GM23338 (cell line): ENCODE data around the gene EMSY.
"Not testable (repeated sequence)": the region's sequence is repeated elsewhere in the genome, so short reads cannot be mapped to it uniquely, and the experiment has no call there.

Source experiments
- CREB1 ChIP-seq: fragments of 250-450 bp; sonication (Bioruptor Pico); IDR thresholded peaks from 2 replicates; pipeline ENCODE4 v1.5.0; 2020; ENCODE audit warnings: low read depth, mild to moderate bottlenecking, moderate library complexity
- EZH2 ChIP-seq: fragments of 200-600 bp; sonication (generic); IDR thresholded peaks from one replicate; pipeline ENCODE4 v1.8.0; 2017; ENCODE audit warnings: antibody characterized with exemption, mild to moderate bottlenecking, low read depth; ENCODE audit not compliant: unreplicated experiment
- EZH2phosphoT487 ChIP-seq: fragments of 200-600 bp; sonication (generic); IDR thresholded peaks from one replicate; pipeline ENCODE4 v1.8.1; 2018; ENCODE audit warnings: antibody characterized with exemption; ENCODE audit not compliant: unreplicated experiment
- JUNB ChIP-seq: IDR thresholded peaks from one replicate; pipeline ENCODE4 v1.6.1; 2016; ENCODE audit warnings: antibody characterized with exemption; ENCODE audit not compliant: unreplicated experiment
- NANOG ChIP-seq: IDR thresholded peaks from 2 replicates; pipeline ENCODE4 v1.6.1; 2016; ENCODE audit warnings: antibody characterized with exemption, borderline replicate concordance
- POLR2AphosphoS5 ChIP-seq: IDR thresholded peaks from 2 replicates; pipeline ENCODE4 v1.6.1; 2016; ENCODE audit warnings: antibody characterized with exemption, low read depth
- STAT1 ChIP-seq: IDR thresholded peaks from one replicate; pipeline ENCODE4 v1.6.1; 2016; ENCODE audit warnings: antibody characterized with exemption; ENCODE audit not compliant: unreplicated experiment
- ZNF114 ChIP-seq: fragments of 250-450 bp; sonication (Bioruptor Pico); IDR thresholded peaks from 2 replicates; pipeline ENCODE4 v1.5.0; 2020; ENCODE audit warnings: mild to moderate bottlenecking, moderate library complexity
- TF ChIP-seq, protein P1 (sequence below), 2 experiments: fragments of 200-600 bp in 1 of 2; sonication (generic) in 1 of 2; conservative IDR thresholded peaks; 2 replicates each; pipeline versions ENCODE4 v1.5.1 to v1.6.1; 2016 to 2017; ENCODE audit warnings: antibody characterized with exemption in 2 of 2, low read depth in 2 of 2, mild to moderate bottlenecking in 2 of 2, moderate library complexity in 1 of 2
- TF ChIP-seq, protein P2 (sequence below): IDR thresholded peaks from one replicate; pipeline ENCODE4 v1.6.1; 2018; ENCODE audit warnings: antibody characterized with exemption; ENCODE audit not compliant: unreplicated experiment
- TF ChIP-seq, protein P3 (sequence below): IDR thresholded peaks from 2 replicates; pipeline ENCODE4 v1.6.1; 2016; ENCODE audit warnings: antibody characterized with exemption

DNA sequence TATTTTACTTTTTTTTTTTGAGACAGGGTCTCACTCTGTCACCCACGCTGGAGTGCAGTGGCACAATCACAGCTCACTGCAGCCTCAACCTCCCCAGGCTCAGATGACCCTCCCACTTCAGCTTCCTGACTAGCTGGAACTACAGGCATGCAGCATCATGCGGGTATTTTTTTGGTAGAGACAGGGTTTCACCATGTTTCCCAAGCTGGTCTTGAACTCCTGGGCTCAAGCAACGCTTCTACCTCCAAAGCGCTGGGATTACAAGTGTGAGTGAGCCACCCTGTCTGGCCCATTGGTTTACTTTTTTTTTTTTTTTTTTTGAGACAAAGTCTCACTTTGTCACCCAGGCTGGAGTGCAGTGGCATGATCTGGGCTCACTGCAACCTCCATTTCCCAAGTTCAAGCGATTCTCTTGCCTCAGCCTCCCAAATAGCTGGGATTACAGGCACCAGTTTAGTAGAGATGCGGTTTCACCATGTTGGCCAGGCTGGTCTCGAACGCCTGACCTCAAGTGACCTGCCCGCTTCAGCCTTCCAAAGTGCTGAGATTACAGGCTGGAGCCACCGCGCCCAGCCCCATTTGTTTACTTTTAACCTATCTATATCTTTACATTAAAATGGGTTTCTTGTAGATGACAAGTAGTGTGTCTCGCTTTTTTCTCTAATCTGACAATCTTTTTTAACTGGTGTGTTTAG, 127.5 kb downstream of the EMSY start:
- TF ChIP-seq, protein P1, sequence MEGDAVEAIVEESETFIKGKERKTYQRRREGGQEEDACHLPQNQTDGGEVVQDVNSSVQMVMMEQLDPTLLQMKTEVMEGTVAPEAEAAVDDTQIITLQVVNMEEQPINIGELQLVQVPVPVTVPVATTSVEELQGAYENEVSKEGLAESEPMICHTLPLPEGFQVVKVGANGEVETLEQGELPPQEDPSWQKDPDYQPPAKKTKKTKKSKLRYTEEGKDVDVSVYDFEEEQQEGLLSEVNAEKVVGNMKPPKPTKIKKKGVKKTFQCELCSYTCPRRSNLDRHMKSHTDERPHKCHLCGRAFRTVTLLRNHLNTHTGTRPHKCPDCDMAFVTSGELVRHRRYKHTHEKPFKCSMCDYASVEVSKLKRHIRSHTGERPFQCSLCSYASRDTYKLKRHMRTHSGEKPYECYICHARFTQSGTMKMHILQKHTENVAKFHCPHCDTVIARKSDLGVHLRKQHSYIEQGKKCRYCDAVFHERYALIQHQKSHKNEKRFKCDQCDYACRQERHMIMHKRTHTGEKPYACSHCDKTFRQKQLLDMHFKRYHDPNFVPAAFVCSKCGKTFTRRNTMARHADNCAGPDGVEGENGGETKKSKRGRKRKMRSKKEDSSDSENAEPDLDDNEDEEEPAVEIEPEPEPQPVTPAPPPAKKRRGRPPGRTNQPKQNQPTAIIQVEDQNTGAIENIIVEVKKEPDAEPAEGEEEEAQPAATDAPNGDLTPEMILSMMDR (conservative IDR thresholded peaks at IDR 0.05; ENCODE audit: low read depth in 2 of 2) = not testable (repeated sequence)
- TF ChIP-seq CREB1 (CRISPR knock-in tag); POLR2AphosphoS5; ZNF114; EZH2phosphoT487; EZH2; STAT1; JUNB; NANOG: not testable (repeated sequence)
- TF ChIP-seq, protein P2, sequence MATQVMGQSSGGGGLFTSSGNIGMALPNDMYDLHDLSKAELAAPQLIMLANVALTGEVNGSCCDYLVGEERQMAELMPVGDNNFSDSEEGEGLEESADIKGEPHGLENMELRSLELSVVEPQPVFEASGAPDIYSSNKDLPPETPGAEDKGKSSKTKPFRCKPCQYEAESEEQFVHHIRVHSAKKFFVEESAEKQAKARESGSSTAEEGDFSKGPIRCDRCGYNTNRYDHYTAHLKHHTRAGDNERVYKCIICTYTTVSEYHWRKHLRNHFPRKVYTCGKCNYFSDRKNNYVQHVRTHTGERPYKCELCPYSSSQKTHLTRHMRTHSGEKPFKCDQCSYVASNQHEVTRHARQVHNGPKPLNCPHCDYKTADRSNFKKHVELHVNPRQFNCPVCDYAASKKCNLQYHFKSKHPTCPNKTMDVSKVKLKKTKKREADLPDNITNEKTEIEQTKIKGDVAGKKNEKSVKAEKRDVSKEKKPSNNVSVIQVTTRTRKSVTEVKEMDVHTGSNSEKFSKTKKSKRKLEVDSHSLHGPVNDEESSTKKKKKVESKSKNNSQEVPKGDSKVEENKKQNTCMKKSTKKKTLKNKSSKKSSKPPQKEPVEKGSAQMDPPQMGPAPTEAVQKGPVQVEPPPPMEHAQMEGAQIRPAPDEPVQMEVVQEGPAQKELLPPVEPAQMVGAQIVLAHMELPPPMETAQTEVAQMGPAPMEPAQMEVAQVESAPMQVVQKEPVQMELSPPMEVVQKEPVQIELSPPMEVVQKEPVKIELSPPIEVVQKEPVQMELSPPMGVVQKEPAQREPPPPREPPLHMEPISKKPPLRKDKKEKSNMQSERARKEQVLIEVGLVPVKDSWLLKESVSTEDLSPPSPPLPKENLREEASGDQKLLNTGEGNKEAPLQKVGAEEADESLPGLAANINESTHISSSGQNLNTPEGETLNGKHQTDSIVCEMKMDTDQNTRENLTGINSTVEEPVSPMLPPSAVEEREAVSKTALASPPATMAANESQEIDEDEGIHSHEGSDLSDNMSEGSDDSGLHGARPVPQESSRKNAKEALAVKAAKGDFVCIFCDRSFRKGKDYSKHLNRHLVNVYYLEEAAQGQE = not testable (repeated sequence)
- TF ChIP-seq, protein P3, sequence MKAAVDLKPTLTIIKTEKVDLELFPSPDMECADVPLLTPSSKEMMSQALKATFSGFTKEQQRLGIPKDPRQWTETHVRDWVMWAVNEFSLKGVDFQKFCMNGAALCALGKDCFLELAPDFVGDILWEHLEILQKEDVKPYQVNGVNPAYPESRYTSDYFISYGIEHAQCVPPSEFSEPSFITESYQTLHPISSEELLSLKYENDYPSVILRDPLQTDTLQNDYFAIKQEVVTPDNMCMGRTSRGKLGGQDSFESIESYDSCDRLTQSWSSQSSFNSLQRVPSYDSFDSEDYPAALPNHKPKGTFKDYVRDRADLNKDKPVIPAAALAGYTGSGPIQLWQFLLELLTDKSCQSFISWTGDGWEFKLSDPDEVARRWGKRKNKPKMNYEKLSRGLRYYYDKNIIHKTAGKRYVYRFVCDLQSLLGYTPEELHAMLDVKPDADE = not testable (repeated sequence)
